Renal cortex interstitium (tissue), 11 donors: ENCODE measurements around the gene NELFB. TPM values are rescaled to one million over a fixed set of nuclear protein-coding genes. Genes with fewer than 3 reads are reported as not detected.
"Not testable (repeated sequence)": the region's sequence is repeated elsewhere in the genome, so short reads cannot be mapped to it uniquely, and the experiment has no call there.

Experiments used
- DNase-seq, 11 donors: peaks; one replicate each; pipeline ENCODE4 v3.0.0-alpha.2; 2013; ENCODE audit warnings: low read depth in 9 of 11, low spot score in 4 of 11; ENCODE audit errors: extremely low read depth in 1 of 11
- polyA plus RNA-seq, 3 donors: library from polyadenylated mRNA; unstranded; fragments of 120-200 nt; gene quantifications; one replicate each; pipeline ENCODE4 v1.2.1, GENCODE V29; 2013; ENCODE audit not compliant: insufficient read length in 3 of 3

The NELFB gene
- polyA plus RNA-seq, 3 donors, result 49.8 to 62.2 (median 55.2) TPM

DNA sequence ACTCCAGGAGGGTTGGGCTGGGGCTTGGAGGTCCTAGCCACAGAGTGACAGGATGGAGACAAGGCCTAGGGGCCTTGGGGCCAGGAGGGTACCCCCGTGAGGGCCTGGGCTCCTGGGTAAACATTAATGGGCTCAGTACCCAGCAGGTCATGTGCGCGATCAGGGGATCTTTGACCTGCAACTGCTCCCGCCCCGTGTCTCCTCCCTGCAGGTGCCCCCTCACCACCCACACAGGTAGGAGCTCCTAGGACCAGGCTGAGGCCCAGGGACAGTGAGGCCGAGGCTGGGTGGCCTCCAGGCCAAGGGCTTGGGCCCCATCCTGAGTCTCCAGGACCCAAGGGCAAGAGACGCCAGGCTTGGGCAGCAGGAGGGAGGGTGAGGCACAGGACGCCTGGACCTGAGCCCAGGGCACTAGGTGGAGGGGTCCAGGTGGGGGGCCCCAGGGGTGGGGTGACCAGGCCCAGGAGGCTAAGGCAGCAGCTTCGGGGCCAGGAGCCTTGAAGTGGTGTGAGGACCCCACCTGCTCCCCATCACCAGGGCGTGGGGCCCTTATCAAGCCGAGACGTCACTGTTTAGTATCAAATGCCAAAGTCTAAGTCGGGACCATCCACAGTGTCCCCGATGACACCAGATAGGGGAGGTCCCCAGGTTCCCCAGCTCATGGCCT is 24.3 kb upstream of the NELFB start, which contains the start of gene SLC34A3:
SLC34A3 (plus strand) TSS at position 197 of the 667 bp plus-strand sequence. CDS start 802 bp downstream, outside the sequence.
- DNase-seq, result no peak

DNA sequence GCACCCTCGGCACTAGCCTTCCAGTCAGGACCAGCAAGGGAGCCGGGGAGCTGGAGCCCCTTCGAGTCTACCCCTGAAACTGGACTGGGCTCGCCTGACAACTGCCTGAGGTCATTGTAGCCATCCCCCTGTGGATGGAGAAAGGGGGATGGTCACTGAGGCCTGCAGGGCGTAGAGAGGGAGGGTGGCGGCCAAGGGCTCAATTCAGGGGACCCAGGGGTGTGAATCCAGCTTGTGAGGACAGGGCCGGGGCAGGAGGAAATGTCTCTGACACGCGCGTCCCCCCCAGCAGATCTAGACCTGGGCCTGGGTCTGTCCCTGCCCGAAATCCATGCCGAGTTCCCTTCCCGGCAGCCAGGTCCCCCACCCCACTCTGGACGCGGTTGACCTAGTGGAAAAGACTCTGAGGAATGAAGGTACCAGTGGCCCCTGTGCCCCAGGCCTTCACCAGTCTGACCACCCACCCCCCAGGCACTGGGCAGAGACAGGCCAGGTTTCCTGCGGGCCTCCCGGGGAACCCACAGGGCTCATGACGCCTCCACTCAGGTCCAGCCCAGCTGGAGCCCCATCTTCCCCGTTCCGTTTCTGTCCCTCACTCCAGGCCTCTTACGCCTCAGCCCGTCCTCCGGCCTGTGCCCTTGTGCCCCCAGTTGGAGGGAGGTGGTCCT is 23.6 kb upstream of the NELFB start:
- no peak for DNase-seq

DNA sequence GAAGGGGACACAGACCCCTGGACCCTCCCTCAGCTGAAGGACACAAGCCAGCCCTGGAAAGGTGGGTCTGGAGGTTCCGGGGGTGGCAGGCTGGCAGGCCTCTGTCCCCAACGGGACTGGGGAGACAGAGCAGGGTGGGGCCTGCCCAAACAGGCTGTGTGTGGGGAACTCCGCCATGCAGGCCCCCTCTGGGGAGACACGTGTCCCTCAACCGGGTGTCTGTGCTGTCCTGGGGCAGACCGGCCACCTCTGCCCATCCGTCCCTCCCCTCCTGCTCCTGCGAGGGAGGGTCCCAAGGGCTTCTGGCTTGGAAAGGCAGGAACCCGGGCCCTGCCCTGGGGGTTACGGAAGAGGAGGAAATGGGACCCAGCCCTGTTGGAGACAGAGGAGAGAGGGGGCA is 23.0 kb upstream of the NELFB start:
- DNase-seq, result no peak

DNA sequence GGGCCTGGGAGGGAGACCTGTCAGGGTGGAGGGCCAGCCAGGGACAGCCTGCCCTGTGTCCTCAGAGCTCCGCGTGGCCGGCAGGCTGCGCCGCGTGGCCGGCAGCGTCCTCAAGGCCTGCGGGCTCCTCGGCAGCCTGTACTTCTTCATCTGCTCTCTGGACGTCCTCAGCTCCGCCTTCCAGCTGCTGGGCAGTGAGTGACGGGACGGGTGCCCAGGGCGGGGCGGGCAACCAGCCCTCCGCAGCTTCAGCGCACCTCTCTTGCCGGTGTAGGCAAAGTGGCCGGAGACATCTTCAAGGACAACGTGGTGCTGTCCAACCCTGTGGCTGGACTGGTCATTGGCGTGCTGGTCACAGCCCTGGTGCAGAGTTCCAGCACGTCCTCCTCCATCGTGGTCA is 22.6 kb upstream of the NELFB start:
- no peak for DNase-seq

DNA sequence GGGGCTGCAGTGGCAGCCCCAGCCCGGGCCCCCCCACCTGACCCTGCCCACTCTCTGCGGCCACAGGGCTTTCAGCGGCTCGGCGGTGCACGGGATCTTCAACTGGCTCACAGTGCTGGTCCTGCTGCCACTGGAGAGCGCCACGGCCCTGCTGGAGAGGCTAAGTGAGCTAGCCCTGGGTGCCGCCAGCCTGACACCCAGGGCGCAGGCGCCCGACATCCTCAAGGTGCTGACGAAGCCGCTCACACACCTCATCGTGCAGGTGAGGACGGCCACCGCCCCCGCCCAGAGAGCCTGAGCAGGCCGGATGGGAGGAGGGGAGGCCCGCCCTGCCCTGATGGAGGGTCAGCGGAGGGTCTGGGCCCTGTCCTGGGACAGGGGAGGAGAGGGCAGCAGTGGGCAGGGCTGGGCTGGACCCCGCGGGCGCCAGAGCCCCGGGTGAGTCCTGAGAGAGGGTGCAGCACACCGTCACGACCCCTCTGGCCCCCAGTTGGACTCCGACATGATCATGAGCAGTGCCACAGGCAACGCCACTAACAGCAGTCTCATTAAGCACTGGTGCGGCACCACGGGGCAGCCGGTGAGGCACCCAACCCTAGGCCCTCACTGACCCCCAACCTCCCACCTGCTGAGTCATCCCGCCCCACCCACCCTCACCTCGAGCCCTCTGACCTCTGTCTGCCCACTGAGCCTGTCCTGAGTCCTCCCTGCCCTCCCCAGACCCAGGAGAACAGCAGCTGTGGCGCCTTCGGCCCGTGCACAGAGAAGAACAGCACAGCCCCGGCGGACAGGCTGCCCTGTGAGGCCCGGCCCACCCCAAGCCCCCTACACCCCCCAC is 21.8 kb upstream of the NELFB start:
- DNase-seq, result no peak

DNA sequence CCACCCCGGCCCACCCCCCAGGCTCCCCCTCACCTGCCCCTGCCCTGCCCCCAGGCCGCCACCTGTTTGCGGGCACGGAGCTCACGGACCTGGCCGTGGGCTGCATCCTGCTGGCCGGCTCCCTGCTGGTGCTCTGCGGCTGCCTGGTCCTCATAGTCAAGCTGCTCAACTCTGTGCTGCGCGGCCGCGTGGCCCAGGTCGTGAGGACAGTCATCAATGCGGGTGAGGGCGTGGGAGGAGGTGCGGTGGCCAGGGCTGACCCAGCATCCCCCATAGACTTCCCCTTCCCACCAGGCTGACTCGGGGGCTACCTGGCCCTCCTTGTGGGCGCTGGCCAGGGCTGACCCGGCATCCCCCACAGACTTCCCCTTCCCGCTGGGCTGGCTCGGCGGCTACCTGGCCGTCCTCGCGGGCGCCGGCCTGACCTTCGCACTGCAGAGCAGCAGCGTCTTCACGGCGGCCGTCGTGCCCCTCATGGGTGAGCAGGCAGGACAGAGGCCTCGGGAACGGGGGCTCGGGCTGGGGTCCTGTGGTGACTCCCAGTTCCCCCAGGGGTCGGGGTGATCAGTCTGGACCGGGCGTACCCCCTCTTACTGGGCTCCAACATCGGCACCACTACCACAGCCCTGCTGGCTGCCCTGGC is 21.0 kb upstream of the NELFB start:
- no peak for DNase-seq

DNA sequence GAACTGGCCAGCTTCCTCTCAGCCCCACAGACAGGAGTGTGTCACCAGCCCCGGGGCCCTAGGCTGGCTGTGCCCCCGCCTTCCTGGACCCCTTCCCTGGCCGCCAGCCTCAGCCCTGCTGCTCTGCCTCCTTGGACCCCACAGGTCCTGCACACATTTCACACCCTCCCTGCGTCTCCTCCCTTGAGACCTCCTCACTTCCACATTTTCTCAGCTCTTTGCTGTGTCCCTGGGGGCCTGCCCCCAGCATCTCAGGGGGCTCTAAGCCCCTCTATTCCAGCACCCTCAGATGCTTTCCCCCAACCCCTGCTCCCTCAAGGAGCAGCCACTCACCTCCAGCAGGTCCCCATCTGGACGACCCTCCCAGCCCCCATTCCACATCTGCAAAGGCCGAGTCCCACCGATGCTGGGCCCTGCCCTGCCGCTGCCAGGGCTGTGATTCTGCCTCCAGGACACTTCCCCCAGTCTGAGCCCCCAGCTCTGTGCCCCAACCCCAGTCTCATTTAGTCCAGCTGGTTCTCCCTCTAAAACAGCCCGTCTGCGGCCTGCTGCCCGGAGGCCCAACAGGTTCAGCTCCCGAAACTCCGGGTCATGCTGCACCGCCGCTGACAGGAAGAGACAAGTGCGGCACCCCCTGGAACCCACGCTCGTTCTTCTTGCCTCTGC is 20.2 kb upstream of the NELFB start:
- DNase-seq, result no peak

DNA sequence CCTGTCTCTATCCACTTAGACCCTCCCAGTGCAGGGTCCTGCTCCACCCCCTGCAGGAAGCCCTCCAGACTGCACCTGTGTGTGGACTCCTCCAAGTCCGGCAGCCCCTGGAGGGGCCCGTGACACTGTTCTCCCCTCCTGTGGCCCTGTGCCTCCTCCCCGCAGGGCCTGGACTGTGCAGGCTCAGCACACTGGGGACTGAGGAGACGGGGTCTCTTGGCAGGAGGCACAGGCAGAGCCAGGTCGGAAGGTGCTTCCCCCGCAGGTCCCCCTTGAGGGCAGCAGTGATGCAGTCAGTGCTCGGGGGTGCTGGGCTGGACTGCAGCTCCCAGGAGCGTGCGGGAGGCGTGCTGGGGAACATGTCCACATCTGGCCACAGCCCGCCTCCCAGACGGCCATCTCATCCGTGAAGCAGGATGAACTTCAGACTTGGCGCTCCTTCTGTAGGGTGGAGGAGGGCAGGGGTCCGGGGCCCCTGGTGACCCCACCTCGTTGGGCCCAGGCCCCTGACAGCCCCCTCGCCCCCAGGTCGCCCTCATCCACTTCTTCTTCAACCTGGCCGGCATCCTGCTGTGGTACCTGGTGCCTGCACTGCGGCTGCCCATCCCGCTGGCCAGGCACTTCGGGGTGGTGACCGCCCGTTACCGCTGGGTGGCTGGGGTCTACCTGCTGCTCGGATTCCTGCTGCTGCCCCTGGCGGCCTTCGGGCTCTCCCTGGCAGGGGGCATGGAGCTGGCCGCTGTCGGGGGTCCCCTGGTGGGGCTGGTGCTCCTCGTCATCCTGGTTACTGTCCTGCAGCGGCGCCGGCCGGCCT is 19.5 kb upstream of the NELFB start:
- DNase-seq, result no peak

DNA sequence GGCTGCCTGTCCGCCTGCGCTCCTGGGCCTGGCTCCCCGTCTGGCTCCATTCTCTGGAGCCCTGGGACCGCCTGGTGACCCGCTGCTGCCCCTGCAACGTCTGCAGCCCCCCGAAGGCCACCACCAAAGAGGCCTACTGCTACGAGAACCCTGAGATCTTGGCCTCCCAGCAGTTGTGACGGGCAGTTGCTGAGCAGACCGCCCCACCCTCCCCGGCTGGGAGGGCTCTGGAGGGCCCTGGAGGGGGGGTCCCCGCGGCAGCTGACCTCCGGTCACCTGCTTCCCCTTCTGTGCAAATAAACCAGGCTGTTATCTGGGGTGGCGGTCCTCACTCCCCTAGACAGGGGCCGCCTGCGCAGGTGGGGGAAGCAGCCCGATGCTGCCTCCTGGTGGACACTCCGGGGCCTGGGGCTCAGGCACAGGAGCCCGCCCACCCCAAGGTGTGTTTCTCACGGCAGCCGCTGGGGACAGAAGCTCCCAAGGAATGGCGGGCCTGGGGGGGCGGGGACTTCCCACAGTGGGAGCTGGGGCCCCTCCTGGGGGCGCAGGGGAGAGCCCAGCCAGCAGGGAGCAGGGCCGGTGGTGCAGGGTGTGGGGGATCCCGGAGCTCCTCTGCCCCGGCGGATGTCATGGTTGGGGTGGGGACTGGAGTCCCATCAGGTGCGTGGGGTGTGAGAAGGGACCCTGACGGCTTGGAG is 18.7 kb upstream of the NELFB start:
- DNase-seq, result peak in 8 of 11 donors; percentile 59 to 86 (median 76)

DNA sequence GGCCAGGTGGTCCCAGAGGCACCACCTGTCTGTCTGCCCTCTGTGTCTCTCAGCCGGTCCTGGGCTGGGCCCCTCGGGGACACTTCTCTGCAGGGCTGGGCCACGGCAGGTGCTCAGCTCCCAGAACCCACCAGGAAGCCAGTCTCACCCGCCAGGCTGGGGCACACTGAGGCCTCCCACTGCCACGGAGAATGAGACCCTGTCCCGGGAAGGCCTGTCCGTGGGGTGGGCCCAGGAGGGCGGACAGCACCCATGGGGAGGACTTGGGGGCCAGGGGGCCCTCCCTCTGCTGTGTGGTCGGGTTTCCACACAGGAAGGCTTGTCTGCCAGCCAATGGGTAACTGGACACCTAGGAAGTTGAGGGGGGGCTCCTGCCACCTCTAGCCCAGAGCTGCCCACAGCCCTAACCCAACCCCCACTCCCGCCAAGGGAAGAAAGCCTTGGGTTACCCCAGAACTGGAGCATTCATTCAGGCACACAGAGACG is 18.1 kb upstream of the NELFB start:
- DNase-seq, result no peak

DNA sequence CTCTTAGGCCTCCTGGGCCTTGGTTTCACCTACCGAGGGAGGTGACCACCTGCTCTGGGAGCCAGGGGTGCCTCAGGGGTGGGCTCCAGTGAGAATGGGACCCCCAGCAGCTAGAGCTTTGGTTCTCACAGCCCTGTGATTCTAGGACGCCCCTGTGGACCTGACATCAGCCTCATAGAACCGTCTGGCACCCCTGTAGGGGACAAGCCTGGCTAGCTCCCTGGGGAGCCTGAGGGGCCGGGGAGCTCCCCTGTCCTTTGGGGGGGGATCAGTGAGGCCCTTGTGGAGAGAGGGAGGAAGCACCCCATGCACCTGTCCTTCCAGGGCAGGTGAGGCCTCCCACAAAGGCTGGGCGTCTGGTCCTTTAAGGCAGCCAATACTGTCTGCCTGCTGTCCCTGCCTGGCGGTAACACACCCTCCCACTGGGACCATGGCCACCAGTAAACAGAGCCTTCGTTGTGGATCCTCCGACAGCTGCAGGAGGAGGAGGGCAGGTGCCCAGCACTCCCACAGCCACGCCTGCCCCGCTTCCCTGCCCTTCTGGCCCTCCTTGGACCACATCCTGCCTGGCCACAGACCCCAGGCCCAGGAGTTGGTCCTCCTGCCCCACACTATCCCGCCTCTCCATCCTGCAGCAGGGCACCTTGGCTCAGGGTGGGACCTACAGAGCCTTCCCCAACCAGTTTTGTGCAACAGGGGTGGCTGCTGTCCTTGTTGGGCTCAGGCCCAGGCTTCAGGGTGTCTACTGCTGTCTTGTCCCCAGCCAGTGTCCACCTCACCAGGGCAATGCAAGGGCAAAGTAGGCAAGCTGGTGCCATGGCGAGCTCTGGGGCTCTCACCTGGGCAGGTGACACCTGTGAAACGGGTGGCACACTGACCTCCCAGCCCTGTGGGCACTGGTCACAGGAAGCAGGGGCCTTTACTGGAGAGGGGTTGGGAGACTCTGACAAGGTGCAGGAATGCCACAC is 17.1 kb upstream of the NELFB start:
- DNase-seq, result no peak

DNA sequence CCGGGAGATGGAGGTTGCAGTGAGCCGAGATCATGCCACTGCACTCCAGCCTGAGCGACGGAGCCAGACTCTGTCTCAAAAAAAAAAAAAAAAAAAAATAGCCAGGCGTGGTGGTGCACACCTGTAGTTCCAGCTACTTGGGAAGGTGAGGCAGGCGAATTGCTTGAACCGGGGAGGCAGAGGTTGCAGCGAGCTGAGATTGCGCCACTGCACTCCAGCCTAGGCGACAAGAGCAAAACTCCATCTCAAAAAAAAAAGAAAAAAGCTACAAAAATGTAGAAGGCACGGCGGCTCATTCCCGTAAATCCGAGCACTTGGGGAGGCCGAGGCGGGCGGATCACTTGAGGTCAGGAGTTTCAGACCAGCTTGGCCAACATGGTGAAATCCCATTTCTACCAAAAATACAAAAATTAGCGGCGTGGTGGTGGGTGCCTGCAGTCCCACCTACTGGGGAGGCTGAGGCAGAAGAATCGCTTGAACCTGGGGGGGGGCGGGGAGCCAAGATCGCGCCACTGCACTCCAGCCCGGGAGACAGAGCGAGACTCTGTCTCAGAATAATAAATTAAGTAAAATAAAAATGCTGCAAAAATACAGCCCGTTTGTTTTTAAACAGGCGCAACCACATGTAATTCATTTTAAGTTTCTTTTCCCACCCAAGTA is 15.5 kb upstream of the NELFB start:
- DNase-seq, result not testable (repeated sequence)

DNA sequence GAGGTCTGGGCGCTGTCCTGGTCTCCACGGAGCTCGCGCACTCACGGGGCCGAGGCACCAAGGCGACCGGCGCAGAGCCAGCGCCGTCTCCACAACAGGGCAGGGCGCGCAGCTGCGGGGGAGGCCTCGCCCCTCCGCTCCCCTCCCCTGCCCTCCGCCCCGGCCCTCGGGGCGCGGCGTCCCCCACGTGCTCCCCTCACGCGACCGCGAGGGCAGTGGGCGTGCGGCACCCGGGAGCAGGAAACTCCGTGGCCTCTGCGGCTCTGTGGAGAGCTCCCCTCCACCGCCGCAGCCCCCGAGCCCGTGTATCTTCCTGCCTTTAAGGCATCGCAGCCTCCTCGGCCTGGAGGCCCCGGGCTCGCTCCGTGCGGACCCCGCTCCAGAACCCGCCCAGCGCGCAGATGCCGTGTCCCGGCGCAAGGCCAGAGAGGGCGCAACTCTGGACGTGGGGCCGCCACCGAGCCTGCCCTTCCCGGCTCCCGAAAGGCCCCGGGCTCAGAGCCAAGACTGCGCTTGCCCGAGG is 14.7 kb upstream of the NELFB start:
- peak in 7 of 11 donors; percentile 53 to 72 (median 61) for DNase-seq

DNA sequence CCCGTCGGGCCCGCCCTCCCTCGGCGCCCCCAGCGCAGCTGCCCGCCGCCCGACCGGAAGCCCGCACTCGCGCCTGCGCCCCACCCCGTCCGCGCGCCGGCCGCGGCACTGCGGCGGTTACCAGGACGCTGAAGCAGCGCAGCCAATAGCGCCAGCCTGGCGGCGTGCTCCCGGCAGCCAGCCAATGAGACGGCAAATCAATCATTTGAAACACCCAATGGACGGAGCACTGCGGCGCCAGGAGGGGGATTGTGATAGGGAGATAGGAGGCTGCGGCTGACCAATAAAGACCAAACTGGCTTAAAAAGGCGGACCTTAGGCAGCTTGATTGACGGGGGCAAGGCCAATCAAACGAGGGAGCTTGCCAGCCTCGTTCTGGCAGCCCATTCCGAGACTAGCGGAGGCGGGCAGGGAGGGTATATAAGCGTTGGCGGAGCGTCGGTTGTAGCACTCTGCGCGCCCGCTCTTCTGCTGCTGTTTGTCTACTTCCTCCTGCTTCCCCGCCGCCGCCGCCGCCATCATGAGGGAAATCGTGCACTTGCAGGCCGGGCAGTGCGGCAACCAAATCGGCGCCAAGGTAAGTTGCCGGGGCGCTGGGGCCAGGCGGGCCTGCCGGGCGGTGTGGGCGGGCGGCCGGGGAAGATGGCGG is 14.2 kb upstream of the NELFB start, which contains the start of gene TUBB4B:
TUBB4B (plus strand) TSS at position 447 of the 649 bp plus-strand sequence; CDS start at position 521, 74 bp downstream.
- peak; percentile 98 to 100 (median 99) for DNase-seq
